HUES6 (cell line): ENCODE results near the gene APBA1.

Experiments
- H3K27ac ChIP-seq: 2 replicates; pipeline ENCODE4 v1.7.0; 2013; ENCODE audit warnings: low read depth, mild to moderate bottlenecking, low read length, inconsistent platforms
- H3K27me3 ChIP-seq: 2 replicates; pipeline ENCODE4 v1.6.1; 2013; ENCODE audit warnings: low read length; ENCODE audit not compliant: control insufficient read depth, insufficient read depth
- H3K36me3 ChIP-seq: 2 replicates; pipeline ENCODE4 v1.6.1; 2013; ENCODE audit warnings: low read length; ENCODE audit not compliant: control insufficient read depth, insufficient read depth
- H3K4me1 ChIP-seq: 2 replicates; pipeline ENCODE4 v1.6.1; 2013; ENCODE audit warnings: low read length; ENCODE audit not compliant: control insufficient read depth, insufficient read depth
- H3K4me3 ChIP-seq: 2 replicates; pipeline ENCODE4 v1.5.1; 2013; ENCODE audit warnings: low read depth, low read length
- H3K9ac ChIP-seq: one replicate; pipeline ENCODE4 v1.6.1; 2013; ENCODE audit warnings: mild to moderate bottlenecking, low read length
- H3K9me3 ChIP-seq: 2 replicates; pipeline ENCODE4 v1.6.1; 2013; ENCODE audit warnings: low read depth, low read length; ENCODE audit not compliant: control insufficient read depth, insufficient read depth

The APBA1 gene

GRCh38 chr9:69526699-69527098 is 145.5 kb downstream of the APBA1 start:
- H3K36me3 ChIP-seq: no peaks in the 10 kb centered on the region
- H3K27ac ChIP-seq: no peak overlapping the region
- H3K4me3 ChIP-seq: no peak overlapping the region
- H3K27me3 ChIP-seq: no peaks in the 10 kb centered on the region
- no peaks in the 10 kb centered on the region for H3K4me1 ChIP-seq
- H3K9ac ChIP-seq: no peak overlapping the region
- peaks cover 5% of the 10 kb centered on the region; the same call in 1 of the 2 replicates for H3K9me3 ChIP-seq

GRCh38 chr9:69519470-69520240 is 152.5 kb downstream of the APBA1 start:
- H3K9me3 ChIP-seq: peaks cover 7% of the 10 kb centered on the region; the same call in 1 of the 2 replicates
- no peaks in the 10 kb centered on the region for H3K4me1 ChIP-seq
- H3K36me3 ChIP-seq: no peaks in the 10 kb centered on the region
- no peak overlapping the region for H3K9ac ChIP-seq
- no peaks in the 10 kb centered on the region for H3K27me3 ChIP-seq
- H3K4me3 ChIP-seq: no peak overlapping the region
- no peak overlapping the region for H3K27ac ChIP-seq

GRCh38 chr9:69516353-69517322 is 155.5 kb downstream of the APBA1 start:
- H3K27me3 ChIP-seq: no peaks in the 10 kb centered on the region
- H3K36me3 ChIP-seq: no peaks in the 10 kb centered on the region
- H3K9ac ChIP-seq: no peak overlapping the region
- peaks cover 7% of the 10 kb centered on the region; the same call in 1 of the 2 replicates for H3K9me3 ChIP-seq
- no peak overlapping the region for H3K4me3 ChIP-seq
- H3K27ac ChIP-seq: no peak overlapping the region
- H3K4me1 ChIP-seq: no peaks in the 10 kb centered on the region

- Histone ChIP-seq H3K4me1 (no peaks in the 10 kb centered on the region), H3K9ac (no peak overlapping the region)
Measured at GRCh38 chr9:69515810-69516209, 156.4 kb downstream of the APBA1 start.

GRCh38 chr9:69513141-69513820 is 158.9 kb downstream of the APBA1 start:
- Histone ChIP-seq H3K9me3 (peaks cover 7% of the 10 kb centered on the region; the same call in 1 of the 2 replicates), H3K9ac (no peak overlapping the region), H3K27ac (no peak overlapping the region), H3K36me3 (no peaks in the 10 kb centered on the region), H3K4me3 (no peak overlapping the region), H3K27me3 (no peaks in the 10 kb centered on the region), H3K4me1 (no peaks in the 10 kb centered on the region)

More at GRCh38 chr9:69515810-69516209, 156.4 kb downstream of the APBA1 start:
- Histone ChIP-seq H3K27me3 (no peaks in the 10 kb centered on the region), H3K4me3 (no peak overlapping the region), H3K36me3 (no peaks in the 10 kb centered on the region), H3K27ac (no peak overlapping the region), H3K9me3 (peaks cover 7% of the 10 kb centered on the region; the same call in 1 of the 2 replicates)

- no peak overlapping the region for H3K4me3 ChIP-seq
- H3K36me3 ChIP-seq: no peaks in the 10 kb centered on the region
- H3K9ac ChIP-seq: no peak overlapping the region
- no peaks in the 10 kb centered on the region for H3K27me3 ChIP-seq
- peaks cover 13% of the 10 kb centered on the region for H3K4me1 ChIP-seq
- H3K27ac ChIP-seq: no peak overlapping the region
- 0 out of 2 replicates have a peak, but pooled peaks cover 3% of the 10 kb centered on the region for H3K9me3 ChIP-seq
Measured at GRCh38 chr9:69504058-69504457, 168.1 kb downstream of the APBA1 start.

GRCh38 chr9:69502671-69503301 is 169.4 kb downstream of the APBA1 start:
- 0 out of 2 replicates have a peak, but pooled peaks cover 3% of the 10 kb centered on the region for H3K9me3 ChIP-seq
- no peak overlapping the region for H3K4me3 ChIP-seq
- H3K27ac ChIP-seq: no peak overlapping the region
- H3K4me1 ChIP-seq: peaks cover 13% of the 10 kb centered on the region
- H3K36me3 ChIP-seq: no peaks in the 10 kb centered on the region
- H3K9ac ChIP-seq: no peak overlapping the region
- no peaks in the 10 kb centered on the region for H3K27me3 ChIP-seq

- no peaks in the 10 kb centered on the region for H3K36me3 ChIP-seq
- H3K9me3 ChIP-seq: 0 out of 2 replicates have a peak, but pooled peaks cover 3% of the 10 kb centered on the region
- H3K4me1 ChIP-seq: peaks cover 13% of the 10 kb centered on the region
- no peak overlapping the region for H3K9ac ChIP-seq
- H3K27me3 ChIP-seq: no peaks in the 10 kb centered on the region
- H3K4me3 ChIP-seq: no peak overlapping the region
- H3K27ac ChIP-seq: no peak overlapping the region
Measured at GRCh38 chr9:69500896-69501295, 171.3 kb downstream of the APBA1 start.

GRCh38 chr9:69499959-69500358 is 172.2 kb downstream of the APBA1 start:
- Histone ChIP-seq H3K4me3 (no peak overlapping the region), H3K4me1 (peaks cover 18% of the 10 kb centered on the region), H3K27ac (no peak overlapping the region), H3K36me3 (no peaks in the 10 kb centered on the region), H3K9ac (no peak overlapping the region), H3K9me3 (no peaks in the 10 kb centered on the region), H3K27me3 (no peaks in the 10 kb centered on the region)

- Histone ChIP-seq H3K27me3 (no peaks in the 10 kb centered on the region), H3K27ac (no peak overlapping the region), H3K36me3 (no peaks in the 10 kb centered on the region), H3K4me1 (peaks cover 21% of the 10 kb centered on the region), H3K9ac (no peak overlapping the region), H3K9me3 (no peaks in the 10 kb centered on the region), H3K4me3 (no peak overlapping the region)
Measured at GRCh38 chr9:69499407-69499806, 172.8 kb downstream of the APBA1 start.
